Keratinocyte (primary cell): Measurements from ENCODE around the gene PEAK3. TPM values are rescaled to one million over a fixed set of nuclear protein-coding genes. Genes with fewer than 3 reads are reported as not detected.

Experiments
- DNase-seq: peaks from one replicate; pipeline ENCODE4 v3.0.0-alpha.2; 2011; ENCODE audit warnings: low read depth, missing footprints, low spot score
- FAIRE-seq: peaks from 2 replicates; lab custom pipeline; 2011; peaks lifted over from hg19 to GRCh38; lab: Jason Lieb, UNC
- H2AFZ ChIP-seq: 2 replicates; pipeline ENCODE4 v1.6.0; 2012; ENCODE audit warnings: low read length, control low read depth, inconsistent platforms; ENCODE audit not compliant: control insufficient read depth
- H3K27ac ChIP-seq: 2 replicates; pipeline ENCODE4 v1.5.1; 2011; ENCODE audit warnings: low read length; ENCODE audit not compliant: control insufficient read depth, insufficient read depth
- H3K27me3 ChIP-seq: 3 replicates; pipeline ENCODE4 v1.6.0; 2011; ENCODE audit warnings: low read length; ENCODE audit not compliant: control insufficient read depth, insufficient read depth; ENCODE audit errors: extremely low read depth
- H3K36me3 ChIP-seq, 2 experiments: 2 replicates in 1 of 2; 3 replicates in 1 of 2; pipeline ENCODE4 v1.5.1; 2011; ENCODE audit warnings: low read length in 2 of 2, mild to moderate bottlenecking in 1 of 2; ENCODE audit not compliant: control insufficient read depth in 2 of 2, insufficient read depth in 2 of 2; ENCODE audit errors: extremely low read depth in 1 of 2
- H3K4me1 ChIP-seq: 3 replicates; pipeline ENCODE4 v1.5.1; 2011; ENCODE audit warnings: low read length; ENCODE audit not compliant: control insufficient read depth, insufficient read depth; ENCODE audit errors: extremely low read depth
- H3K4me2 ChIP-seq: 3 replicates; pipeline ENCODE4 v1.6.0; 2011; ENCODE audit warnings: low read depth, low read length; ENCODE audit not compliant: control insufficient read depth, insufficient read depth; ENCODE audit errors: extremely low read depth
- H3K4me3 ChIP-seq, 3 experiments: fragments of 200-600 bp in 1 of 3; sonication (generic) in 1 of 3; 2 replicates in 2 of 3; 3 replicates in 1 of 3; pipeline ENCODE4 v1.5.1; 2011 to 2016; ENCODE audit warnings: low read length in 3 of 3, mild to moderate bottlenecking in 3 of 3, control low read depth in 2 of 3, inconsistent platforms in 1 of 3, low read depth in 1 of 3, mixed read lengths in 1 of 3, mixed run types in 1 of 3, moderate library complexity in 1 of 3; ENCODE audit not compliant: control insufficient read depth in 2 of 3, insufficient read depth in 2 of 3; ENCODE audit errors: extremely low read depth in 1 of 3
- H3K79me2 ChIP-seq: 2 replicates; pipeline ENCODE4 v1.6.0; 2012; ENCODE audit warnings: low read length; ENCODE audit not compliant: control insufficient read depth, insufficient read depth
- H3K9ac ChIP-seq: 3 replicates; pipeline ENCODE4 v1.6.0; 2011; ENCODE audit warnings: low read length; ENCODE audit not compliant: control insufficient read depth, insufficient read depth; ENCODE audit errors: extremely low read depth
- H3K9me1 ChIP-seq: 3 replicates; pipeline ENCODE4 v1.6.0; 2011; ENCODE audit warnings: low read length; ENCODE audit not compliant: control insufficient read depth, insufficient read depth; ENCODE audit errors: extremely low read depth
- H3K9me3 ChIP-seq: 2 replicates; pipeline ENCODE4 v1.5.1; 2012; ENCODE audit warnings: low read depth, low read length; ENCODE audit not compliant: control insufficient read depth
- H4K20me1 ChIP-seq: 3 replicates; pipeline ENCODE4 v1.6.0; 2011; ENCODE audit warnings: low read length; ENCODE audit not compliant: control insufficient read depth, insufficient read depth; ENCODE audit errors: extremely low read depth
- EZH2 ChIP-seq: IDR thresholded peaks from one replicate; pipeline ENCODE4 v1.6.1; 2012; ENCODE audit warnings: inconsistent platforms, mild to moderate bottlenecking, low read length, moderate library complexity
- dilution Hi-C: fragments of 300-500 bp; cut with MboI; formaldehyde crosslinking; loops from one replicate; pipeline ENCODE4 v1.7.0; 2020; ENCODE audit warnings: low sequenced_read_pairs; ENCODE audit not compliant: extremely low pct_ligation_motif_present
- polyA plus RNA-seq, 5 experiments: library from polyadenylated mRNA; depleted of rRNA in 3 of 5; stranded (reverse) in 3 of 5; stranded (forward) in 1 of 5; unstranded in 1 of 5; fragments of >200 nt; gene quantifications; 1 replicate in 1 of 5; 2 replicates in 3 of 5; 3 replicates in 1 of 5; pipeline versions ENCODE4 v1.2.1 to v1.2.3, GENCODE V29; 2011 to 2012; ENCODE audit warnings: missing spikeins in 2 of 5, low read depth in 1 of 5, low replicate concordance in 1 of 5
- TF ChIP-seq, protein P1 (sequence below), 3 experiments: IDR thresholded peaks in 1 of 3; conservative IDR thresholded peaks in 1 of 3; optimal IDR thresholded peaks in 1 of 3; 2 replicates in 2 of 3; 3 replicates in 1 of 3; pipeline versions ENCODE3 to v1.5.1; 2011; ENCODE audit warnings: low read length in 3 of 3, mild to moderate bottlenecking in 3 of 3, moderate library complexity in 2 of 3, control low read depth in 1 of 3, inconsistent platforms in 1 of 3; ENCODE audit not compliant: insufficient read depth in 2 of 3; ENCODE audit errors: extremely low read depth in 1 of 3

PEAK3 gene
- polyA plus RNA-seq, 1 donor (not counting 4 experiments of a cell fraction or from before 2014, with no cell fraction given) = not detected

- Histone ChIP-seq H3K79me2 (peaks cover 18% of the 10 kb centered on the region), H3K4me2 (no peak overlapping the region), H3K9me3 (no peaks in the 10 kb centered on the region), H3K27me3 (no peaks in the 10 kb centered on the region), H3K9me1 (no peaks in the 10 kb centered on the region), H3K27ac (no peak overlapping the region), H3K9ac (no peak overlapping the region), H3K36me3 (peaks cover 9 to 10% of the 10 kb centered on the region in 2 experiments), H3K4me1 (peaks cover 10% of the 10 kb centered on the region), H4K20me1 (peaks cover 15% of the 10 kb centered on the region), H3K4me3 (no peak overlapping the region), H2AFZ (no peak overlapping the region)
- no peak for FAIRE-seq
- no peak for TF ChIP-seq EZH2
- TF ChIP-seq, protein P1, sequence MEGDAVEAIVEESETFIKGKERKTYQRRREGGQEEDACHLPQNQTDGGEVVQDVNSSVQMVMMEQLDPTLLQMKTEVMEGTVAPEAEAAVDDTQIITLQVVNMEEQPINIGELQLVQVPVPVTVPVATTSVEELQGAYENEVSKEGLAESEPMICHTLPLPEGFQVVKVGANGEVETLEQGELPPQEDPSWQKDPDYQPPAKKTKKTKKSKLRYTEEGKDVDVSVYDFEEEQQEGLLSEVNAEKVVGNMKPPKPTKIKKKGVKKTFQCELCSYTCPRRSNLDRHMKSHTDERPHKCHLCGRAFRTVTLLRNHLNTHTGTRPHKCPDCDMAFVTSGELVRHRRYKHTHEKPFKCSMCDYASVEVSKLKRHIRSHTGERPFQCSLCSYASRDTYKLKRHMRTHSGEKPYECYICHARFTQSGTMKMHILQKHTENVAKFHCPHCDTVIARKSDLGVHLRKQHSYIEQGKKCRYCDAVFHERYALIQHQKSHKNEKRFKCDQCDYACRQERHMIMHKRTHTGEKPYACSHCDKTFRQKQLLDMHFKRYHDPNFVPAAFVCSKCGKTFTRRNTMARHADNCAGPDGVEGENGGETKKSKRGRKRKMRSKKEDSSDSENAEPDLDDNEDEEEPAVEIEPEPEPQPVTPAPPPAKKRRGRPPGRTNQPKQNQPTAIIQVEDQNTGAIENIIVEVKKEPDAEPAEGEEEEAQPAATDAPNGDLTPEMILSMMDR (optimal IDR thresholded peaks at IDR 0.05 in 1 of 3, IDR thresholded peaks at IDR 0.05 in 1 of 3, conservative IDR thresholded peaks at IDR 0.05 in 1 of 3; ENCODE audit: extremely low read depth in 1 of 3, insufficient read depth in 2 of 3, low read length in 3 of 3) = no peak
- dilution Hi-C loops = no loop called here
- no peak for DNase-seq
Observed at GRCh38 chr19:2277138-2277537, 4.8 kb downstream of the PEAK3 start.

DNA sequence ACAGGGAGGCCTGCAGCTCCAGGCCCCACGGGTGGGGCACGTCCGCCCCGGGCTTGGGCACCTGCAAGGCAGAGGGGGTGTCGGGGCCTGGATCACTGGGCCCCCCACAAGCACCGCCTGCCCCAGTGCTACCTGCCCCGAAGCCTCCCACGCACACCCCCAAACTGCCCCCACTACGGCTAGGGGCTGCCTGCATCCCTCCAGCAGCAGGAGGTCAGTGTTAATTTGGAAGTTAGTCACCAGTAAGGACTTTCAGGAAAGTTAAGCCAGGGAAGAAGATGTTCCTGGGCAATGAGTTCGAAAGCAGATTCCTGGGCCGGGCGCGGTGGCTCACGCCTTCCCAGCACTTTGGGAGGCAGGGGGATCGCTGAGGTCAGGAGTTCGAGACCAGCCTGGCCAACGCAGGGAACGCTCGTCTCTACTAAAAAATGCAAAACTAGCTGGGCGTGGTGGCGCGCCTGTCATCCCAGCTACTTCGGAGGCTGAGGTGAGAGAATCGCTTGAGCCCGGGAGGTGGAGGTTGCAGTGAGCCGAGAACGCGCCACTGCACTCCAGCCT lies 5.5 kb downstream of the PEAK3 start:
- Histone ChIP-seq H4K20me1 (peaks cover 19% of the 10 kb centered on the region), H3K4me1 (peaks cover 14% of the 10 kb centered on the region), H3K36me3 (peaks cover 13 to 15% of the 10 kb centered on the region in 2 experiments), H3K4me2 (no peak overlapping the region), H3K27me3 (no peaks in the 10 kb centered on the region), H3K9ac (no peak overlapping the region), H3K9me3 (no peaks in the 10 kb centered on the region), H3K27ac (no peak overlapping the region), H3K4me3 (no peak overlapping the region), H3K79me2 (peaks cover 23% of the 10 kb centered on the region), H2AFZ (no peak overlapping the region), H3K9me1 (no peaks in the 10 kb centered on the region)
- FAIRE-seq = no peak
- dilution Hi-C loops = no loop called here
- TF ChIP-seq, protein P1 (optimal IDR thresholded peaks at IDR 0.05 in 1 of 3, IDR thresholded peaks at IDR 0.05 in 1 of 3, conservative IDR thresholded peaks at IDR 0.05 in 1 of 3; ENCODE audit: extremely low read depth in 1 of 3, insufficient read depth in 2 of 3, low read length in 3 of 3) = no peak
- TF ChIP-seq EZH2 = no peak
- no peak for DNase-seq
